MM.1S (cell line): ENCODE data around the gene HS3ST6.

Experiments
- DNase-seq: peaks from one replicate; pipeline ENCODE4 v3.0.0-alpha.2; 2015
- H2AFZ ChIP-seq: fragments of 300-600 bp; sonication (generic); 2 replicates; pipeline ENCODE4 v1.6.0; 2016; ENCODE audit warnings: antibody characterized with exemption, low read length
- H3F3A ChIP-seq: fragments of 300-600 bp; sonication (generic); 2 replicates; pipeline ENCODE4 v1.6.1; 2016; ENCODE audit warnings: mild to moderate bottlenecking, antibody characterized with exemption, low read length, moderate library complexity, mixed read lengths; ENCODE audit not compliant: insufficient read depth
- H3K27ac ChIP-seq: fragments of 300-600 bp; sonication (generic); 2 replicates; pipeline ENCODE4 v1.5.1; 2016; ENCODE audit warnings: mild to moderate bottlenecking, low read length
- H3K27me3 ChIP-seq: fragments of 300-600 bp; sonication (generic); replicated peaks from 2 replicates; pipeline ENCODE4 v1.6.0; 2016; ENCODE audit warnings: low read length; ENCODE audit not compliant: insufficient read depth
- H3K36me3 ChIP-seq: fragments of 300-600 bp; sonication (generic); replicated peaks from 2 replicates; pipeline ENCODE4 v1.6.1; 2016; ENCODE audit warnings: mild to moderate bottlenecking, low read length, mixed read lengths; ENCODE audit not compliant: insufficient read depth
- H3K4me1 ChIP-seq: fragments of 300-600 bp; sonication (generic); 2 replicates; pipeline ENCODE4 v1.6.1; 2016; ENCODE audit warnings: low read length, mixed read lengths
- H3K4me2 ChIP-seq: fragments of 300-600 bp; sonication (generic); 2 replicates; pipeline ENCODE4 v1.6.0; 2016; ENCODE audit warnings: low read depth, low read length
- H3K4me3 ChIP-seq: fragments of 300-600 bp; sonication (generic); 2 replicates; pipeline ENCODE4 v1.5.1; 2016; ENCODE audit warnings: low read length, mixed read lengths
- H3K79me2 ChIP-seq: fragments of 300-600 bp; sonication (generic); 2 replicates; pipeline ENCODE4 v1.6.1; 2016; ENCODE audit warnings: mixed run types, low read length, mixed read lengths
- H3K9ac ChIP-seq: fragments of 300-600 bp; sonication (generic); 2 replicates; pipeline ENCODE4 v1.6.1; 2016; ENCODE audit warnings: low read length, mixed read lengths
- H3K9me2 ChIP-seq: fragments of 300-600 bp; sonication (generic); replicated peaks from 2 replicates; pipeline ENCODE4 v1.6.1; 2016; ENCODE audit warnings: mild to moderate bottlenecking, low read length, mixed read lengths; ENCODE audit not compliant: insufficient read depth
- H3K9me3 ChIP-seq: fragments of 300-600 bp; sonication (generic); replicated peaks from 2 replicates; pipeline ENCODE4 v1.6.1; 2016; ENCODE audit warnings: mild to moderate bottlenecking, low read length, mixed read lengths; ENCODE audit not compliant: insufficient read depth
- H4K20me1 ChIP-seq: fragments of 300-600 bp; sonication (generic); 2 replicates; pipeline ENCODE4 v1.6.1; 2016; ENCODE audit warnings: mild to moderate bottlenecking, low read length, moderate library complexity, mixed read lengths; ENCODE audit not compliant: insufficient read depth
- CTCF ChIP-seq: fragments of 300-600 bp; sonication (generic); IDR thresholded peaks from 2 replicates; pipeline ENCODE4 v1.5.1; 2016; ENCODE audit warnings: antibody characterized with exemption, low read length, mixed read lengths
- EZH2 ChIP-seq: fragments of 300-600 bp; sonication (generic); optimal IDR thresholded peaks from 2 replicates; pipeline ENCODE3; 2017; ENCODE audit warnings: low read depth, mild to moderate bottlenecking, antibody characterized with exemption, low read length, mixed read lengths
- EZH2phosphoT487 ChIP-seq: fragments of 300-600 bp; sonication (generic); IDR thresholded peaks from 2 replicates; pipeline ENCODE4 v1.6.1; 2018; ENCODE audit warnings: antibody characterized with exemption, low read length

HS3ST6 gene

GRCh38 chr16:1879477-1879876, 38.7 kb downstream of the HS3ST6 start:
- no peaks in the 10 kb centered on the region for H4K20me1 ChIP-seq
- H3K4me2 ChIP-seq: no peak overlapping the region
- H3F3A ChIP-seq: peaks cover 6% of the 10 kb centered on the region; the same call in 1 of the 2 replicates
- H3K4me1 ChIP-seq: 0 out of 2 replicates have a peak, but pooled peaks cover 4% of the 10 kb centered on the region
- no peaks in the 10 kb centered on the region for H3K79me2 ChIP-seq
- H2AFZ ChIP-seq: no peak overlapping the region
- H3K9ac ChIP-seq: no peak overlapping the region
- no peak overlapping the region for H3K27ac ChIP-seq
- TF ChIP-seq CTCF: no peak
- TF ChIP-seq EZH2: no peak
- TF ChIP-seq EZH2phosphoT487: no peak
- H3K9me3 ChIP-seq: no peaks in the 10 kb centered on the region
- H3K36me3 ChIP-seq: no peaks in the 10 kb centered on the region
- no peak for DNase-seq
- no peak overlapping the region for H3K4me3 ChIP-seq
- H3K27me3 ChIP-seq: no peaks in the 10 kb centered on the region
- H3K9me2 ChIP-seq: no peaks in the 10 kb centered on the region

- no peaks in the 10 kb centered on the region for H3K9me2 ChIP-seq
- TF ChIP-seq EZH2phosphoT487 (no peak), EZH2 (no peak), CTCF (no peak)
- H3K9ac ChIP-seq: no peak overlapping the region
- DNase-seq: no peak
- no peaks in the 10 kb centered on the region for H4K20me1 ChIP-seq
- no peak overlapping the region for H3K4me2 ChIP-seq
- no peaks in the 10 kb centered on the region for H3K36me3 ChIP-seq
- H3K4me3 ChIP-seq: no peak overlapping the region
- no peaks in the 10 kb centered on the region for H3K79me2 ChIP-seq
- H3K27me3 ChIP-seq: no peaks in the 10 kb centered on the region
- no peak overlapping the region for H3K27ac ChIP-seq
- H3K4me1 ChIP-seq: 0 out of 2 replicates have a peak, but pooled peaks cover 4% of the 10 kb centered on the region
- peaks cover 6% of the 10 kb centered on the region; the same call in 1 of the 2 replicates for H3F3A ChIP-seq
- no peak overlapping the region for H2AFZ ChIP-seq
- H3K9me3 ChIP-seq: no peaks in the 10 kb centered on the region
These were observed 40.0 kb downstream of the HS3ST6 start for GRCh38 chr16:1878256-1878655.

GRCh38 chr16:1877804-1878203, 40.4 kb downstream of the HS3ST6 start:
- H3K27me3 ChIP-seq: no peaks in the 10 kb centered on the region
- no peak overlapping the region for H2AFZ ChIP-seq
- no peaks in the 10 kb centered on the region for H3K9me3 ChIP-seq
- no peaks in the 10 kb centered on the region for H3K36me3 ChIP-seq
- no peak overlapping the region for H3K27ac ChIP-seq
- H3K4me2 ChIP-seq: no peak overlapping the region
- 0 out of 2 replicates have a peak, but pooled peaks cover 4% of the 10 kb centered on the region for H3K4me1 ChIP-seq
- DNase-seq: no peak
- no peaks in the 10 kb centered on the region for H3K79me2 ChIP-seq
- H3K9me2 ChIP-seq: no peaks in the 10 kb centered on the region
- H4K20me1 ChIP-seq: no peaks in the 10 kb centered on the region
- TF ChIP-seq EZH2 (no peak), EZH2phosphoT487 (no peak), CTCF (no peak)
- H3K4me3 ChIP-seq: no peak overlapping the region
- H3F3A ChIP-seq: peaks cover 6% of the 10 kb centered on the region; the same call in 1 of the 2 replicates
- no peak overlapping the region for H3K9ac ChIP-seq
